Nucleus accumbens (tissue), 56 donors: ENCODE results near the gene AGGF1.
"Not testable (repeated sequence)": the region's sequence is repeated elsewhere in the genome, so short reads cannot be mapped to it uniquely, and the experiment has no call there.

Experiments
- DNase-seq, 56 donors: peaks; one replicate each; lab custom pipeline; 2025; lab: John Stamatoyannopoulos, UW

AGGF1 gene

DNA sequence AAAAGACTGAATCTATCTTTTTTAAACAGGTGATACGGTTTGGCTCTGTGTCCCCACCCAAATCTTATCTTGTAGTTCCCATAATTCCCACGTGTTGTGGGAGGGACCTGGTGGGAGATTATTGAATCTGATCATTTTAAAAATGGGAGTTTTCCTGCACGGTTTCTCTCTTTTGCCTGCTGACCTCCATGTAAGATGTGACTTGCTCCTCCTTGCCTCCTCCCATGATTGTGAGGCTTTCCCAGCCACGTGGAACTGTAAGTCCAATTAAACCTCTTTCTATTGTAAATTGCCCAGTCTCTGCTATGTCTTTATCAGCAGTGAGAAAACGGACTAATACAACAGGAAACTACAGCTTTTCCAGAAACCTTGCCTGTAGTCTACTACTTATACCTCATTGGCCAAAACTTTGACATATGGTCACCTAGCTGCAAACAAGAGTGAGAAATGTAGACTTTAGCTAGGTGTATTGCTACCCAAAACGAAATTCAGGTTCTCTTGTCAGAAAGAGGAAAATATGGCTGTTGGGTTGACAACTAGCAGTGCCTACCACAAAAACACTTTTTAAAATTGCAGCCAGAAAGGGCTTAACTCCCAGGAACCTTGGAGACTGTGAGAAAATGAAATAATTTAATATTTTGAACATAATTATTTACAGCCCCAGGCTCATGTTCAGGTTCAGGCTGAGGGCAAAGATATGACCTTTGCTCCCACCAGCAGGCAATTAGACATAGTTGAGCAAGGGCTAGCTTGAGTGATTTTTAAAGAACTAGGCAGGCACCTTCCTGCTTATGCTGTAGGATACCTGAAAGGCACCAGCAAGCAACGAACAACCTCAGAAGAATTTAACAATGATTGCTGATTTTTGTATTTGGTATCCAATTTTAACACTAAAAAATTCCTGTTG, 7.4 kb upstream of the AGGF1 start:
- no peak for DNase-seq

- DNase-seq: no peak
These were observed 5.7 kb upstream of the AGGF1 start for GRCh38 chr5:77024490-77024889.

DNA sequence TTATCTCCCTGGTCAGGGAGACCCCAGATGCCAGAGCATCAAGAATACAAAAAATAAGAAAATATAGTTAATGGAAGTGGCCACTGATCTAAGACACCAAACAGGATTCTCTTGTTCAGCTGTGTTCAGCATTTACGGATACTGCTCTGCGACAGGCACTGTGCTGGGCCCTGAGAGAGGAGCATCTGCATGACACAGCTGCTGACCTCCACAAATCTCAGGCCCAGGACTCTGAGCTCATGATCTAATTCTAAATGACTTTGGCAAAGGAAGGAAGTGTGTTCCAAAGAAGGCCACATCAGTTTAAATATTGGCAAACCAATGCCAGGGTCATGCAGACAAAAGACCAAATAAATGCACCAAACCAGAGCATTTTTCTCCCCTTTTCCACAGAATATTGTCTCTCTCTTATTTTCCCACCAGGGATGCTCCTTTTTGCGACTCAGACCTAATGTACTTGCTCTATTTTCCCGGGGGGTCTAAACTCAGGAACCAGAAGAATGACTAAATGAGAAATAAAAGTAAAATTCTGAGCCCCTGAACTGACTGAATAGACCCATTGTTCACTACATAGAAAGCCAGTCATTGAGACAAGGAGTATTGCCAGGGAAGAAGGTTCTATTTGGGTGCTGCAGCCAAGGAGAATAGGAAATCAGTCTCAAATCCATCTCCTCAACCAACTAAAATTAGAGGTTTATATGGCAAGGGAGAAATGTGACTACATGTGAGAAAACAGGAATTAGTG, 1.4 kb upstream of the AGGF1 start:
- DNase-seq: peak in 18 of 56 donors; percentile 1 to 36 (median 13)

DNA sequence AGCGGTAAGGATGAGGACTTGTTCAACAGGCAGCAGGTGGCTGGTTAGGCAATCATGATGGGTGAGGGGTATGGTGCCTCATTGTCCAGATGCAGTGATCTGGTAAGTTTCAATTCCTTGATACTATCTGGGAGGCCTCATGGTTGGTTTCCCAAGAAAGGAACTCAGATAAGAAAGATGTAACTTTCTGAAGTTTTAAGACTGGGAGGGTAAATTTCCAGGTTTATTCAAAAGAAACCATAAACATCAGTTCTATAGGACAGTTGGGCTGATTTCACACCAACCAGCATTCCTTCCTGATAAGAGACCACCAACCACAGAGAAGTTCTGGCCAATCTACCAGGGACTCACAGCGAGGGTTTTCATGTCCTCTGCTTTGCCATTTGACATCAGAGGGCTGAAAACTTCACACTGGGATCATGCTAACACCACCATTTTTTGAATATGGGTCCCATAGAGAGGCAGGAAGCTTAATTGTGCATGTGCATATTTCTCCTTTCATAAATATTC, 773 bp upstream of the AGGF1 start:
- peak in 1 of 56 donors; percentile 7 for DNase-seq

- no peak for DNase-seq
These were observed 1.7 kb downstream of the AGGF1 start for GRCh38 chr5:77031891-77032290.

GRCh38 chr5:77032635-77033034, 2.4 kb downstream of the AGGF1 start:
- DNase-seq: no peak

- DNase-seq: no peak
These were observed 3.1 kb downstream of the AGGF1 start for GRCh38 chr5:77033338-77033737.

GRCh38 chr5:77035950-77036349, 5.7 kb downstream of the AGGF1 start:
- no peak for DNase-seq

DNA sequence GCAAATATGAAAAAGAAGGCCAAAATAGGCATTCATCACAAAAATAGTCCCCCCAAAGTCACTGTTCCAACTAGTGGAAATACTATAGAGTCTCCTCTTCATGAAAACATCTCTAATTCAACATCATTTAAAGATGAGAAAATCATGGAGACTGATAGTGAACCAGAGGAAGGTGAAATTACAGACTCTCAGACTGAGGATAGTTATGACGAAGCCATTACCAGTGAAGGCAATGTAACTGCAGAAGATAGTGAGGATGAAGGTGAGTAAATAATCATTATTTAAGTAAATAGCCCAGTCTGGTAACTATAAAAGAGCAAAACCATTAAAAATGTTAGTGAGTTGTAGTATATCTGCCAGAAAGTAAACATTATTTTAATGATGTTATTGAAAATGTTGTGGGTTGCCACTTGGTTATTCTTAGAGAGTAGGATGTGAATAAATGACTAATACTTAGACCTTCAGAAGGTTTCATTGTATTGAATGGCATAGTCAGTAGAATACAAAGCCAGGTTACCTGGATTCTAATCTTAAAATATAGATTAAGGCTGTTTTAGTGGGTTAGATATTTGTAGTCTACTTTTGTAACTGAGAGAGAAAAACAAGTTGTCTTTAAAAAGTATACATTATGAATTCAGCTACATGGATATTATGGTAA, 16.3 kb downstream of the AGGF1 start:
- DNase-seq: no peak

DNA sequence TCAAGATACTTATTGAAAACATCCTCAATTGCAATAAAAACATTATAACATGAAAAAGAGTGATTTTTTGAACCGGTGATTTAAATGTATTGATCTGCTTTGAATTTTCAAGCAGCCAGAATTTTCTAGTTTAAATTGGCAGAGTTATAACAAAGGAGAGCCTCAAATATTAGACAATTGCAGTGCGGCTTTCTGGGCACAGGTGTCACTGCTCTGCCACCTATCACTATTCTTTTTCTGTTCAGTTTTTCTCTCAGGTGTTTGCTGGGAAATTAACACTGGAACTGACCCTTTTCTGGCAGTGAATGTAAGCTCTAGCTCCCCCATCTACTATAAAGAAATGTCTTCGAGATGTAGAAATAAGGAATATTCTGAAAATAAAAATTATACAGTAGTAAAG, 33.8 kb downstream of the AGGF1 start:
- DNase-seq: peak in 1 of 56 donors; percentile 10

GRCh38 chr5:77065256-77065655, 35.1 kb downstream of the AGGF1 start:
- no peak for DNase-seq

GRCh38 chr5:77066184-77066583, 36.0 kb downstream of the AGGF1 start:
- DNase-seq: no peak

DNA sequence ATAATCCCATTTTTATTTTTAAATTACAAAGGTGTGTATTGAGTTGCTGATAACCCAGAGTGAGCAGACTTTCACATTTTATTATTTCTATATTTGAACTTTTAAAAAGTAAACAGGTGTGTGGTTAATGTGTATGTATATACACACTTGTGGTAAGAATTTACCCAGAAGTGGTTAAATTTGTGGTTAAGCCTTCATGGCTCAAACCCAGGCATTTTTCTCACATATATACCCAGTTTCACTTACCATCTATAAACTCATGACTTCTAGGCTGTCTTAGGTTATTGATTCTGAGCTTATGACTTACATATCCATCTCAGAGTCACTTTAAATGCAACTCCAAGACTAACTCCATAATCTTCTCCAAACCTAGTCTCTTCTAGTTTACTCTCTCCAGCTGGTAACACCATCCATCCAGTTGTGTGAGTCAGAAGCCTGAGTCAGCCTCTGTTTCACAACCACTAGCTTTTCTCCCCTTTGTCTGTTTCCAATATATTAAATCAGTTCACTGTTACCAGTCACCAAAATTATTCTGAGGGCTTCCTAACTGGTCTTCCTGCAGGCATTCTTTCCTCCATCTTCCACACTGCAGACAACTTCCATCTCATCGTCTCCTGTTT, 36.7 kb downstream of the AGGF1 start:
- peak in 1 of 56 donors; percentile 3 for DNase-seq

DNA sequence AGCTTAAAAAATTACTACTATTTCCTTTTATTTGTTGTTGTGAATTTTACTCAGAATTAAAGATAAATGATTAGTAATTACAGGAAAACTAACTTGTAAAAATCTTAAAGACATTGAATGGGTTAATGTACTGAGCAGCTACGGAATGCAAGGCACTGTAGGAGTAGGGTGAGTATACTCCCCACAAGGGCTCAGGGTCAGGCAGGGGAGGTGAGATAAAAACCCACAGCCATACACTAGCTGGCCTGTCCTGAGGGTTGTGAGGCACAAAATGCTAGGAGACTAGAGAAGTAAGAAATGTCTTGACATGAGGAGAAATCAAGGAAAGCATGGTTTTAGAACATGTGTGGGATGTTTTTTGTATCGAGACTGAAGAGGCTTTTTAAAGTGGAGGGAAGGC, 43.5 kb downstream of the AGGF1 start:
- no peak for DNase-seq

GRCh38 chr5:77074745-77075144, 44.5 kb downstream of the AGGF1 start:
- no peak for DNase-seq

DNA sequence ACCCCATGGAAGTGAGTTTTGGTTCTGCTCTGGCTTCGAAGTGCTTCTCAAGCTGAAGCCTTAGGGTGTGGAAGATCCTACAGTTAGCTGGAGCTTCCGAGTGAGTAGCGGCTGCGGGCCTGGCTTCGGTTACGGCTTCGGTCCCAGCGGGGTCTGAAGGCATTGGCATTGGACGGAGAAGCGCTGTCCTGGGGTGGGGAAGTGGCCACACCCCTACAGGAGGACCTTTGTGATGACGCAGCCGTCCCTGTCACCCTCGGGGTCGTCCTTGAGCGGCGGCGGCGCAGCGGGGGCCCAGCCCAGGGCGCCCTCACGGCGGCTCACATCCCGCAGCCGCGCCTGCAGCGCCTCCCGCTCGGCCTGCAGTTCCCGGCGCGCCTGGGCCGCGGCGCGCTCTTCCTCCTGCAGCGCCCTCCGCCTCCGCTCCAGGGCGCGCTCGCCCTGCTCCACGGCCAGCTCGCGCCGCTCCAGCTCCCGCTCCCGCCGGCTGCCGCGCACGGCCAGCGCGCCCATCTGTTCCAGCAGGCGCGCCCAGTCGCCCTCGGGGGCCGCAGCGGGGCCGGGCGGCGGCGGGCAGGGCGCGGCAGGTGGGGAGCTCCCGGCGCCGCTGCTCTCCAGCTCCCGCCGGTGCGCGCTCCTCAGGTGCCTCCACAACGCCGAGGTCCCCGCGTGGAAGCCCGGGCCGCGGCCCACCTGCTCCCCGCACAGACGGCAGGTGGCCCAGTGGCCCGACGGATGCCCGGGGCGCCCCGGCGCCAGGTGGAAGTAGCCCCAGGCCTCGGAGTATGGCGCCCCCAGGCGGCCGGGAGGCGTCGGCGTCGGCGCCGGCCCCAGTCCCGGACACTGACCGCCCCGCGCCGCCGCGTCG, 47.0 kb downstream of the AGGF1 start:
- DNase-seq: peak in 49 of 56 donors; percentile 8 to 82 (median 57)

- DNase-seq: no peak
These were observed 47.6 kb downstream of the AGGF1 start for GRCh38 chr5:77077829-77078176.

DNA sequence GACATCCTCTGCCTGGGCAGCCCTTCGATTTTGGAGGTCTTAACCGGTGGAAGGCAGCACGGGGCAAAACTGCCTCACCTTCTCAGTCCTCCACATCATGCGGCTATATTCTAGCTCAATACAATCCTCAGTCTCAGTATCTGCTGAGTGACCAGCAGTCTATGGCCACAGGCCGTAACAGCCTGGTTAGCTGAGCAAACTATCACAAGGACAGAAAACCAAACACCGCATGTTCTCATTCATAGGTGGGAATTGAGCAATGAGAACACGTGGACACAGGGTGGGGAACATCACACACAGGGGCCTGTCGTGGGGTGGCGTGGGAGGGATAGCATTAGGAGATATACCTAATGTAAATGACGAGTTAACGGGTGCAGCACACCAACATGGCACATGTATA, 50.3 kb downstream of the AGGF1 start:
- DNase-seq: not testable (repeated sequence)

DNA sequence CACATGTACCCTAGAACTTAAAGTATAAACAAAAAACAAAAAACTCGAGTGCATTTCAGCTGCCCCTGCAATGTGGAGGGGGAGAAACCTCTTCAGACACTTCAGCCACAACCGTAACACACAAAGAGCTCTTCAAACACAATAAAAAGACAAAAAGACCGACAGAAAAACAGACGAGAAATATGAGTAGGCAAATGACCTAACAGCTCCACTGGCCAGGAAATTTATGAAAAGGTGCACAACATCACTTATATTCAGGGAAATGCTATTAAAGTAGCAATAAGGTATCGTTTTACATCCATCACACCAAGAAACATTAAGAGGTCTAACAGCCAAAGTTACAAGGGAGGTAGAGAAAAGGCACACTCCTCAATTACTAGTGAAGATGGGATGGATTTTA, 50.7 kb downstream of the AGGF1 start:
- DNase-seq: no peak

GRCh38 chr5:77082280-77082679, 52.1 kb downstream of the AGGF1 start:
- no peak for DNase-seq
